GM23248 (cell line): Measurements from ENCODE around the gene UBE2G1. TPM values are rescaled to one million over a fixed set of nuclear protein-coding genes. Genes with fewer than 3 reads are reported as not detected.
A peak's percentile ranks its signal among the peaks of the same experiment; 100 is the strongest.

Experiments
- DNase-seq: peaks from one replicate; pipeline ENCODE4 v3.0.0-alpha.2; 2015
- H2AFZ ChIP-seq: fragments of 200-600 bp; sonication (generic); 2 replicates; pipeline ENCODE4 v1.6.1; 2016; ENCODE audit warnings: antibody characterized with exemption
- H3F3A ChIP-seq: fragments of 200-600 bp; sonication (generic); 2 replicates; pipeline ENCODE4 v1.6.1; 2016; ENCODE audit warnings: mild to moderate bottlenecking, antibody characterized with exemption, mixed run types; ENCODE audit not compliant: insufficient read depth
- H3K27ac ChIP-seq: fragments of 200-600 bp; sonication (generic); 2 replicates; pipeline ENCODE4 v1.5.1; 2016; ENCODE audit warnings: mild to moderate bottlenecking
- H3K27me3 ChIP-seq: fragments of 200-600 bp; sonication (generic); replicated peaks from 2 replicates; pipeline ENCODE4 v1.6.1; 2016; ENCODE audit warnings: mild to moderate bottlenecking; ENCODE audit not compliant: insufficient read depth
- H3K36me3 ChIP-seq: fragments of 200-600 bp; sonication (generic); 2 replicates; pipeline ENCODE4 v1.6.1; 2016; ENCODE audit warnings: low read depth, mild to moderate bottlenecking
- H3K4me1 ChIP-seq: fragments of 200-600 bp; sonication (generic); 2 replicates; pipeline ENCODE4 v1.6.1; 2016; ENCODE audit warnings: mild to moderate bottlenecking; ENCODE audit not compliant: insufficient read depth
- H3K4me2 ChIP-seq: fragments of 200-600 bp; sonication (generic); one replicate; pipeline ENCODE4 v1.6.1; 2016; ENCODE audit warnings: mild to moderate bottlenecking; ENCODE audit not compliant: unreplicated experiment
- H3K4me3 ChIP-seq: fragments of 200-600 bp; sonication (generic); 2 replicates; pipeline ENCODE4 v1.5.1; 2016; ENCODE audit warnings: mild to moderate bottlenecking
- H3K79me2 ChIP-seq: fragments of 200-600 bp; sonication (generic); 2 replicates; pipeline ENCODE4 v1.6.1; 2016; ENCODE audit warnings: mild to moderate bottlenecking; ENCODE audit not compliant: insufficient read depth
- H3K9ac ChIP-seq: fragments of 200-600 bp; sonication (generic); 2 replicates; pipeline ENCODE4 v1.6.1; 2016; ENCODE audit warnings: mild to moderate bottlenecking
- H3K9me2 ChIP-seq: fragments of 200-600 bp; sonication (generic); 2 replicates; pipeline ENCODE4 v1.6.1; 2016; ENCODE audit warnings: mixed run types, mild to moderate bottlenecking, moderate library complexity; ENCODE audit not compliant: insufficient read depth
- H3K9me3 ChIP-seq: fragments of 200-600 bp; sonication (generic); one replicate; pipeline ENCODE4 v1.6.1; 2017; ENCODE audit warnings: low read depth
- H4K20me1 ChIP-seq: fragments of 200-600 bp; sonication (generic); 2 replicates; pipeline ENCODE4 v1.6.0; 2016; ENCODE audit not compliant: insufficient read depth
- EZH2 ChIP-seq: fragments of 200-600 bp; sonication (generic); IDR thresholded peaks from 2 replicates; pipeline ENCODE4 v1.6.1; 2018; ENCODE audit warnings: antibody characterized with exemption, mild to moderate bottlenecking; ENCODE audit not compliant: insufficient read depth, poor library complexity, severe bottlenecking
- EZH2phosphoT487 ChIP-seq: fragments of 200-600 bp; sonication (generic); IDR thresholded peaks from 2 replicates; pipeline ENCODE4 v1.6.1; 2018; ENCODE audit warnings: antibody characterized with exemption, moderate library complexity, mild to moderate bottlenecking, low read depth; ENCODE audit not compliant: insufficient read depth
- whole genome bisulfite sequencing, 2 experiments: methylation state at CpG; one replicate each; pipeline ENCODE4 v1.1.6; 2015 to 2017; ENCODE audit warnings: low lambda C conversion rate in 2 of 2, low coverage in 1 of 2; ENCODE audit errors: missing lambda C conversion rate in 2 of 2; 5-methylcytosine and 5-hydroxymethylcytosine counted together
- in situ Hi-C: fragments of 300-500 bp; cut with MboI; formaldehyde crosslinking; loops from 2 replicates; pipeline ENCODE4 v1.15.0; 2020
- polyA plus RNA-seq: library from polyadenylated mRNA; unstranded; fragments of >200 nt; fragmentation: Nextera tagmentation; extraction: Ambion mirVana; gene quantifications from 2 replicates; pipeline ENCODE4 v1.2.1, GENCODE V29; 2016
- total RNA-seq: library from RNA; depleted of rRNA; stranded (reverse); fragments of >200 nt; shearing (Covaris generic); gene quantifications from 2 replicates; pipeline ENCODE4 v1.2.3, GENCODE V29; 2014

The UBE2G1 gene
- total and polyA plus RNA-seq, 2 experiments from 2014 or later = 37.8 to 49.4 TPM

DNA sequence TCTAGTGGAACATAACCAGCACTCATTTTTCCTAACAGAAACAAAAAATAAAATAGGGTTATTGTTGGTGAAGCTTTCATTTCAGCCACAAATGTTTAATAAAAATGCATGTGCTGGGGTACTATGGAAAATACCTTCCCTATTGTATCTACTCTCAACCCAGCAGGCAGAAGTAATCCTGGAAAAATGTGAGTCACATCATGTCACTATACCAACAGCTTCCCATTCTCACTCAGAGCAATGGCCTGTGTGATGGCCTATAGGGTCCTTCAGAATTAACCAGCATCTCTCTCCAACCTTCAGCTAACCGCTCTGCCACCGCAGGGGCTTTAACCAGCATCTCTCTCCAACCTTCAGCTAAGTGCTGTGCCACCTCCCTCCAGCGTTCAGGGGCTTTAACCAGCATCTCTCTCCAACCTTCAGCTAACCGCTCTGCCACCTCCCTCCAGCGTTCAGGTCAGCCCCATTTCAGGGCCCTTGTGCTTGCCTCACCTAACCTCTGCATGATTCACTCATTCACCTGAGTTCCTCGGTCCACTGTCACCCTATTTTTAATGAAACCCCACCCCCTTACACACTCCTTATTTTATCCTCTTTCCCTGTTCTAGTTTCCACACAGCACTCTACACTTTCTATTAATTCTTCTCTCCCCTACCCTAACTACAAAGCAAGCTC is 34.0 kb downstream of the UBE2G1 start:
- no peaks in the 10 kb centered on the region for H3K9me3 ChIP-seq
- no peak overlapping the region for H3K4me3 ChIP-seq
- in situ Hi-C loops = no loop called here
- peak; percentile 47 for DNase-seq
- H3K79me2 ChIP-seq = peaks cover 95% of the 10 kb centered on the region
- WGBS, 2 experiments = 85 to 92% methylated on average over 6 of the region's 6 CpGs
- H3F3A ChIP-seq = peaks cover 28% of the 10 kb centered on the region
- no peaks in the 10 kb centered on the region for H4K20me1 ChIP-seq
- no peaks in the 10 kb centered on the region for H3K27me3 ChIP-seq
- no peak for TF ChIP-seq EZH2
- TF ChIP-seq EZH2phosphoT487 = no peak
- no peak overlapping the region for H3K9ac ChIP-seq
- peaks cover 31% of the 10 kb centered on the region for H3K4me1 ChIP-seq
- no peak overlapping the region for H2AFZ ChIP-seq
- H3K4me2 ChIP-seq = no peak overlapping the region
- no peaks in the 10 kb centered on the region for H3K36me3 ChIP-seq
- peak overlapping the region; percentile 8 for H3K27ac ChIP-seq
- no peaks in the 10 kb centered on the region for H3K9me2 ChIP-seq

DNA sequence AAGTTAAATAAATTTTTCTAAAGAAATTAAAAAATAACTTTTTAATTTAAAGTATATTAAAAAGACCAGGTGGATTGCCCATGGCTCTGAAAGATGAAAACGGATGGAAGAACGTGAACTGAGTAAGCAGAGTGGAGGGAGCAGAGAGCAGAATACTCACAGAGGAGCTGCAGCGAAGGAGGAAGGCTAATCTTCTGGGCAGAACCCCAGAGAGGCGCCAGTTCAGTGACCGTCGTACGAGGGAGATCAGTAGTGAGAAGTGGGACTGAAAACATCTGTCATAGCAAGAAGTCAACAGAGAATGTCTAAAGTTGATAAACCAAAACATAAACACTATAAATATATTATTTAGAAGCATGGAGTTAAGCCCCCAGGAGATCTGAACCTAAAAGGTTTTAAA is 34.9 kb downstream of the UBE2G1 start:
- TF ChIP-seq EZH2 (no peak), EZH2phosphoT487 (no peak)
- no peaks in the 10 kb centered on the region for H4K20me1 ChIP-seq
- no peak overlapping the region for H3K9ac ChIP-seq
- no peaks in the 10 kb centered on the region for H3K27me3 ChIP-seq
- no peak overlapping the region for H3K4me2 ChIP-seq
- H3K36me3 ChIP-seq = no peaks in the 10 kb centered on the region
- in situ Hi-C loops = no loop called here
- no peaks in the 10 kb centered on the region for H3K9me2 ChIP-seq
- H3K79me2 ChIP-seq = peaks cover 95% of the 10 kb centered on the region
- WGBS, 2 experiments = 78 to 79% methylated on average over 7 of the region's 7 CpGs
- no peak for DNase-seq
- H3K27ac ChIP-seq = peak overlapping the region; percentile 8; the same call in 1 of the 2 replicates
- H2AFZ ChIP-seq = no peak overlapping the region
- no peak overlapping the region for H3K4me3 ChIP-seq
- peaks cover 39% of the 10 kb centered on the region for H3K4me1 ChIP-seq
- peaks cover 37% of the 10 kb centered on the region for H3F3A ChIP-seq
- H3K9me3 ChIP-seq = no peaks in the 10 kb centered on the region

DNA sequence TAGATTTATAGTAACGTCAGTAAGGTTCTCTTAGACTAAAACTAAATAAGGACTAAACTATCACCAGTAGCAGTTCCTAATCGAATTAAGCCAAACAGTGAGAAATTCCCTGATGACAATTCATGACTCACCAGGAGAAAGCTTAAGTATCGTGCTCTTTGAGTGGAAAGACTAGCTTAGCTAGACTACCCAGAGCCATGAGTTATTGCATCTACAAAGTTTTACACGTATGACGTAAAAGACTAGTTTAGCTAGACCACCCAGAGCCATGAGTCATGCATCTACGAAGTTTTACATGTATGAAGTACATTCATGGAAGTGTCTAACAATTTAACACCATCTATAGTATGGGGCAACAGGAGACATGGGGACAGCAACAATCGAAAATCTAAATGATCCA is 36.6 kb downstream of the UBE2G1 start:
- DNase-seq = peak; percentile 98
- no peaks in the 10 kb centered on the region for H3K36me3 ChIP-seq
- H3K4me1 ChIP-seq = peaks cover 44% of the 10 kb centered on the region
- no peaks in the 10 kb centered on the region; the same call in 1 of the 2 replicates for H4K20me1 ChIP-seq
- TF ChIP-seq EZH2phosphoT487 (no peak), EZH2 (no peak)
- peak overlapping the region; percentile 54 for H3K9ac ChIP-seq
- WGBS, 2 experiments = 14 to 16% methylated on average over 7 of the region's 7 CpGs
- peak overlapping the region; percentile 86 for H3K27ac ChIP-seq
- no peaks in the 10 kb centered on the region for H3K9me2 ChIP-seq
- peaks cover 54% of the 10 kb centered on the region for H3F3A ChIP-seq
- H3K27me3 ChIP-seq = no peaks in the 10 kb centered on the region
- peaks cover 95% of the 10 kb centered on the region for H3K79me2 ChIP-seq
- in situ Hi-C loops = no loop called here
- peak overlapping the region; percentile 56 for H3K4me2 ChIP-seq
- H2AFZ ChIP-seq = no peak overlapping the region
- no peaks in the 10 kb centered on the region for H3K9me3 ChIP-seq
- H3K4me3 ChIP-seq = peak overlapping the region; percentile 19

DNA sequence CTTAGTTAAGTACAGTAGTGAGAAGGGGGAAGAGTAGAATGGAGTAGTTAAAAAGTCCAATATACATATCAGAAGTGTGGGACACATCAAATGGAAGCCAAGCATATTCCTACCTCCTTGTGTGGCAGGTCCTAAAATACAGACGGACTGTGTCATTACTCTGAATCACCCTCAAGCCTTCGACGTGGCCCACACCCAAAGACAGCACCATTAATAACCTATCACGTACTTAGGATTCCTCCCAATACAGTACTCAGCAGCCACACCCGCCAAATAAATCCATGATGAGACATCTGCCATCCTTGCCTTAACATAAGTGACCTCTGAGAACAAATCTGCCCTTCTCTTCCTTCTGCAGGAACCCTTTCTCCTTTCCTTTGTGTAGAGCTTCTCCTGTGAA is 38.9 kb downstream of the UBE2G1 start:
- Histone ChIP-seq H3K4me1 (peaks cover 44% of the 10 kb centered on the region), H3K27ac (peak overlapping the region; percentile 86), H3K9me3 (no peaks in the 10 kb centered on the region), H2AFZ (no peak overlapping the region), H3K9ac (peak overlapping the region; percentile 51), H3F3A (peaks cover 55% of the 10 kb centered on the region), H3K36me3 (no peaks in the 10 kb centered on the region), H3K4me3 (peak overlapping the region; percentile 33; the same call in 1 of the 2 replicates), H3K27me3 (no peaks in the 10 kb centered on the region), H3K4me2 (peak overlapping the region; percentile 36), H3K79me2 (peaks cover 95% of the 10 kb centered on the region), H3K9me2 (no peaks in the 10 kb centered on the region), H4K20me1 (no peaks in the 10 kb centered on the region; the same call in 1 of the 2 replicates)
- peak; percentile 93 for DNase-seq
- TF ChIP-seq EZH2phosphoT487 (no peak), EZH2 (no peak)
- in situ Hi-C loops = no loop called here
- 0 to 3% methylated on average over 5 of the region's 5 CpGs for WGBS, 2 experiments
